Hematopoietic multipotent progenitor cell treated with erythropoietin and hydrocortisone succinate and interleukin-3 and kit ligand, for 15 days (in vitro differentiated cells): ENCODE measurements around the gene MRPS6.

Source experiments
- DNase-seq: peaks from one replicate; pipeline ENCODE4 v3.0.0-alpha.2; 2015; ENCODE audit warnings: low spot score

The MRPS6 gene

GRCh38 chr21:34180826-34181359, 107.5 kb downstream of the MRPS6 start:
- no peak for DNase-seq

GRCh38 chr21:34181431-34182039, 108.2 kb downstream of the MRPS6 start:
- DNase-seq: no peak

GRCh38 chr21:34182436-34182835, 109.1 kb downstream of the MRPS6 start:
- DNase-seq: no peak

DNA sequence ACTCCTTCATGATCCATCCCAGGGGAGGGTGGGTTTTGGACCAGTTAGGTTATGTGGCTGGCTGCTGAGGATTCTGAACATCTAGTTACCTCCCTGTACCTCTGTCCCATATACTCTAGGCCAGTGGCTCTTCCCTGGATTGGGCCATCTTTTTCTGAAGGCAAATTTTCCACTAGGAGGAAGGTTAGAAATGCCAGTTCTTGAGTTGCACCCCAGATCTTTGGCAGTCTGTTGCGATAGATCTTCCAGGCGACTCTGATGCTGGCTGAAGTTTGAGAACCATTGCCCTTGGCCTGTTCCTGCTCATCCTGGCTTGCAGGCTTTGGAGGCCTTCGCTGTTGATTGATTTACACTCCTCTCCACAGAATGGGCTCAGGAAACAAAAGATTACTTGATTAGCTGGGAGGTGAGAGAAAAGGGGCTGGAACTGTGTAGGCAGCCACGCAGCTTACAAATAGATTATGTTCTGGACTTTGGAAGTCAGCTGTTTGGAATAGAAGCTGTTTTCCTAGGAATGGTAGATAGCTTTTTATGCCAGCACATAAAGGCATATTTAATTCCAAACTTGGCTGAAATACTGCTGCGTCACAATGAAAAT, 110.1 kb downstream of the MRPS6 start:
- DNase-seq: no peak

- no peak for DNase-seq
Measured at GRCh38 chr21:34184232-34184631, 110.9 kb downstream of the MRPS6 start.

- DNase-seq: no peak
Measured at GRCh38 chr21:34185026-34185750, 111.8 kb downstream of the MRPS6 start.

DNA sequence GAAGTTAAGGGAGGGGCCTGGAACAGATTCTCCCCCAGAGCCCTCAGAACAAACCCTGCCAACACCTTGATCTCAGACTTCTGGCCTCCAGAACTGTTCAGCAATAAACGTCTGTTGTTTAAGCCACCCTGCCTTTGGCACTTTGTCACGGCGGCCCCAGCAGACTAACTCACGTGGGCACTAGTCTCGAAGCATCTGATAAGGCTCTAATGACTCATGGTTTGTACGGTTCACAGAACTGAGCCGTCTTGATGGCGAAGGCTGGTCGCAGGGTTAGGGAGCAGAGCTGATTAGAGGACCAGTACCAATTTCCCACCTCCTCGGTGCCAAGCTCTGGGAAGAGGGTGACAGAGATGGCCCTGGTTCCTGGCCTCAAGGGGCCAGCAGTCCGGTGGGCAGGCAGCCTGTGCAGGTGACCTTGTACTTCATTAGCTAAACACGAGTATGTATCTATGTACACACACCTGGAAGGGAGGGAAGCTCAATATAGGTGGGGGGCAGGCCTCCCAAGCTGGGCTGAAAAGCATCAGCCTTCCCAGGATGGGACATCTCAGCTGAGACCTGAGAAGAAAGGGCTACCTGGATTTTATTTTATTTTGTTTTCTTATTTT, 112.8 kb downstream of the MRPS6 start:
- DNase-seq: no peak

GRCh38 chr21:34187935-34188334, 114.6 kb downstream of the MRPS6 start:
- no peak for DNase-seq

DNA sequence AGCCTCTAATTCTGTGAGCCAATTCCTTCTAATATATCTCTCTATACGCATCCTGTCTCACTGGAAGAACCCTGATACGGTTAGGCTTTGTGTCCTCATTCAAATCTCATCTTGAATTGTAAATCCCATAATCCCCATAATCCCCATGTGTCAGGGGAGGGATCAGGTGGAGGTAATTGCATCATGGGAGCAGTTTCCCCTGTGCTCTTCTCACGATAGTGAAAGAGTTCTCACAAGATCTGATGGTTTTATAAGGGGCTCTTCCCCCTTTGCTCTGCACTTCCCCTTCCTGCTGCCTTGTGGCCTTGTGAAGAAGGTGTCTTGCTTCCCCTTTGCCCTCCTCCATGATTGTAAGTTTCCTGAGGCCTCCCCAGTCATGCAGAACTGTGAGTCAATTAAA, 116.1 kb downstream of the MRPS6 start:
- DNase-seq: no peak

DNA sequence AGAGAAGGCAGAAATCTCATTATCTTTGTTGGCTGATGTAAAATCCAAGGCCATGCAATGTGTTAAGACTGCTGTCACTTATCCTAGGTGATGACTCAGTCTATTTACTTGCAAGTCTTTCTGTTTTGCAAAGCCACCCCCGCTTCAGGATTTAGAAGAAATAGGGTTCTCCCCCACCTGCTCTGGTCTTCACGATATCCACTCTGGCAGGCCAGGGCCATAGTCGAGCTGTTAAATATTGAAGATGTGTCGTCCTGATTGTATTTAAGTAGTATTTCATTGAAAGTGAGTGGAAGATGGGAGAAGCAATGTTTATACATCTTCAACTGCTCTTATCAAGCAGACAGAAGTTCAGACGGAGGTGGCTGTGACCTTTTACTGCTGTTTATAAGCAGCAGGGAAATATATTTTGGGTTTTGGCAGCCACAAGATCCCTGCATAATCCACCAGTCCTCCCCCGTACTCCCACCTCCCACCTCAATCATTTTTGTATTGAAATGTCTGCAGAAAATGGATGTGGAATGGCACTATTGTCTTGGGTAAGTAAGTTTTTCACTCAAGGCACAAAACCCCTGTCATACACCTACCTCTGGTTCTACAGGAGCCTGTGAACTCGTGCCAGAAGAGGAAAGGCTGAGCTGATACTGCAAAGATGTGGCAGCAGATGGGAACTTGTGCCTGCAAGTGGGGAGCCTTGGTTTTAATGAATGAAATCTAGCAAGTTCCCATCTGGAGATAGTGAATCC, 117.4 kb downstream of the MRPS6 start:
- DNase-seq: no peak

DNA sequence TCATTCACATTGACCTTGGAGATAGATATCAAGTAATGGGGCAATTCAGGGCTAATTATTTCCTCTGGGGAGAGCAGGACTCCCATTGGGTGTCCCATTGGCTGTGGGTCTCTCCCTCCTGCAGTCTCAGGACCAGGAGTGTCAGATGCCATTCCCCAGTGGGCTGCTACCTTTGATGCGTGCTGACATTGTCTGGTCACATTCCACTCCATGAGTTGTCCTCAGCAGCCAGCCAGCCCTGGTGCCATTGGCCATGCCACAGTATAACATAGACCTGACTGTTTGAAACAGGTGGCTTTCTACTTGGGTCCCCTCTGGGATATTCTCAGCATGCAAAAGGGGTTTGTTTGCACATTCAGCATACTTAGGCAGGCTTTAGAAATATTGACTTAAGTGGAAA, 118.5 kb downstream of the MRPS6 start:
- DNase-seq: no peak
